Activated naive CD8-positive, alpha-beta T cell treated with anti-CD3 and anti-CD28 coated beads for 36 hours (primary cell): ENCODE measurements around the gene CANX. TPM values are rescaled to one million over a fixed set of nuclear protein-coding genes. Genes with fewer than 3 reads are reported as not detected.
A peak's percentile ranks its signal among the peaks of the same experiment; 100 is the strongest.
"Not testable (repeated sequence)": the region's sequence is repeated elsewhere in the genome, so short reads cannot be mapped to it uniquely, and the experiment has no call there.

Experiments used
- DNase-seq: peaks from one replicate; pipeline ENCODE4 v3.0.0; 2021
- H3K27ac Mint-ChIP-seq: one replicate; pipeline ENCODE4 v1.8.0; 2022; ENCODE audit warnings: mild to moderate bottlenecking, moderate library complexity, mixed read lengths
- H3K27me3 Mint-ChIP-seq: one replicate; pipeline ENCODE4 v1.8.0; 2022; ENCODE audit warnings: mild to moderate bottlenecking, mixed read lengths
- H3K36me3 Mint-ChIP-seq: one replicate; pipeline ENCODE4 v1.8.0; 2021; ENCODE audit warnings: mild to moderate bottlenecking, mixed read lengths
- H3K4me1 Mint-ChIP-seq: one replicate; pipeline ENCODE4 v1.8.0; 2021; ENCODE audit warnings: mixed read lengths
- H3K4me3 Mint-ChIP-seq: one replicate; pipeline ENCODE4 v1.8.0; 2022; ENCODE audit warnings: mild to moderate bottlenecking, moderate library complexity, mixed read lengths
- H3K9me3 Mint-ChIP-seq: one replicate; pipeline ENCODE4 v1.8.0; 2022; ENCODE audit warnings: mixed read lengths
- total RNA-seq, 2 experiments: library from RNA; stranded (reverse); gene quantifications; one replicate each; pipeline ENCODE4 v1.2.3, GENCODE V29; 2021

Gene CANX
- total RNA-seq, 2 experiments from 2014 or later: 535 to 571 TPM

DNA sequence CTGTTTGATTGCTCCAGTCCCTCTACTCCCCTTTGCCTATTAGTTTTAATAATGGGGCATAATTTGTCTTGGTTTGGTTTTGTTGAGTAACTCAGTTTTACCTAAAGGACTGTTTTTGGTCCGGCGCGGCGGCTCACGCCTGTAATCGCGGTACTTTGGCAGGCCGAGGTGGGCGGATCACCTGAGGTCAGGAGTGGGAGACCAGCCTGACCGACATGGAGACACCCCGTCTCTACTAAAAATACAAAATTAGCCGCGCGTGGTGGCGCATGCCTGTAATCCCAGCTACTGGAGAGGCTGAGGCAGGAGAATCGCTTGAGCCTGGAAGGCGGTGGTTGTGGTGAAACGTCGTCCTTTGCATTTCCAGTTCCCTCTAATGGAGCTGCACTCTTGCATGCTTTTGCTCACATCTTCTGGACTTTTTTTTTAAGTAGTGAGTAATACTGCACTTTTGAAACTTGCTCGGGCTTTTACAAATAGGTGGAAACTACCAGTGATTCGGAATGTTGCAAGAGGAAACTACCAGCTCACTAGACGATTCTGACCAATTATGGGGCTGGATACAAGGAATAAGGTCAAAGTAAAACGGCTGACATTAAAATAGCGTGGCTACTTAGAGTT is 33.1 kb downstream of the CANX start:
- peak; percentile 28 for DNase-seq
- Mint-ChIP-seq H3K4me1 (peaks cover 31% of the 10 kb centered on the region), H3K9me3 (no peaks in the 10 kb centered on the region), H3K27ac (peak overlapping the region; percentile 90), H3K27me3 (no peaks in the 10 kb centered on the region), H3K4me3 (peak overlapping the region; percentile 72), H3K36me3 (peaks cover 19% of the 10 kb centered on the region)

- Mint-ChIP-seq H3K9me3 (no peaks in the 10 kb centered on the region), H3K4me1 (peaks cover 36% of the 10 kb centered on the region), H3K36me3 (peaks cover 24% of the 10 kb centered on the region), H3K27me3 (no peaks in the 10 kb centered on the region), H3K4me3 (peak within 1 kb of the TSS; percentile 95), H3K27ac (peak within 1 kb of the TSS; percentile 92)
- peak; percentile 99 for DNase-seq
These were observed 33.7 kb downstream of the CANX start, which contains the start of gene MAML1 for GRCh38 chr5:179732412-179732917. MAML1 (plus strand) TSS chr5:179732822; CDS start chr5:179733113, 291 bp downstream.

DNA sequence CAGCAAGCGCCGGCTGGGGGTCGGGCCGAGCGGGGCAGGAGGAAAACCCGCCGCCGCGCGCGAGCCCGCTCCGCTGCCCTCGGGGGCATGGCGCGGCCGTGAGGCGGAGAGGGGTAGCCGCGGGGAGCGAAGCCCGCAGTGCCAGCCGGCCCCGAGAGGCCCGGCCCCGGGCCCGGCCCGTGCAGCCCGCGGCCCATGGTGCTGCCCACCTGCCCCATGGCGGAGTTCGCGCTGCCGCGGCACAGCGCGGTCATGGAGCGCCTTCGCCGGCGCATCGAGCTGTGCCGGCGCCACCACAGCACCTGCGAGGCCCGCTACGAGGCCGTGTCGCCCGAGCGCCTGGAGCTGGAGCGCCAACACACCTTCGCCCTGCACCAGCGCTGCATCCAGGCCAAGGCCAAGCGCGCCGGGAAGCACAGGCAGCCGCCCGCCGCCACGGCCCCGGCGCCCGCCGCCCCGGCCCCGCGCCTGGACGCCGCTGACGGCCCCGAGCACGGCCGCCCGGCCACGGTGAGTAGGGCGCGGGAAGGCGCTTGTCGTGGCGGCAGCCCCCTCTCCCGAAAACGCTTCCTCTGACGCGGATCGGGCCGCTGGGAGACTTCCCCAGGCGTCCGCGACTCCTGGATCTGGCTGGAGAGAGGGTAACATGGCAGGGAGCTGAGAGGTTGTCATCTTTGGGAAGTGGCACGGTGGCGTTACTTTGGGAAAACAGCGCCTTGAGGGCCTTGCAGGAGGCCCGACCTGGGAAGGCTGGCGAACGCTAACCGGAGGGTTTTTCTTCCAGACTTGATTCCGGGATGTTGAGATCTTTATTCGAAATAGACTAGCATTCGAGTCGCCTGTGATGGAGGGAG is 34.4 kb downstream of the CANX start:
- H3K27ac Mint-ChIP-seq: peak overlapping the region; percentile 92
- no peaks in the 10 kb centered on the region for H3K9me3 Mint-ChIP-seq
- peaks cover 31% of the 10 kb centered on the region for H3K36me3 Mint-ChIP-seq
- no peaks in the 10 kb centered on the region for H3K27me3 Mint-ChIP-seq
- H3K4me3 Mint-ChIP-seq: peak overlapping the region; percentile 95
- H3K4me1 Mint-ChIP-seq: peaks cover 41% of the 10 kb centered on the region
- DNase-seq: peak; percentile 59

DNA sequence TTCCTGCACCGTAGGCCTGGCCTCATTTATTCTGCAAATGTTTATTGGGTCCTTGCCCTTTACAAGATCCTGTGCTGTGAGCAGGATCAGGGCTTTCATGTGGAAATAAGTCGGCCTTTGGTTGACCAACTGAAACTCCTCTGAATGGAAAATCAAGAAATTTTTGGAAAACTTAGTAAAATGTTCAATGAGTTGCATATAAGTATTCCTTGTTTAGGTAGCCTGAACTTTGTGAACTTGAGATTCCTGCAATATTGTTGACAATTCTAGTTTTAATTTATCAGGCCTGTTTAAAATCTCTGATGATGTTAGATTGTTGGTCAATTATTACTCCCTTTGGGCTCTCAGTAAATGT is 35.0 kb downstream of the CANX start:
- Mint-ChIP-seq H3K4me1 (peaks cover 47% of the 10 kb centered on the region), H3K27ac (peak overlapping the region; percentile 92), H3K9me3 (no peaks in the 10 kb centered on the region), H3K4me3 (peak overlapping the region; percentile 95), H3K36me3 (peaks cover 37% of the 10 kb centered on the region), H3K27me3 (no peaks in the 10 kb centered on the region)
- no peak for DNase-seq

- H3K4me3 Mint-ChIP-seq: peak overlapping the region; percentile 95
- peaks cover 50% of the 10 kb centered on the region for H3K4me1 Mint-ChIP-seq
- peaks cover 40% of the 10 kb centered on the region for H3K36me3 Mint-ChIP-seq
These were observed 35.9 kb downstream of the CANX start for GRCh38 chr5:179734536-179735164.

GRCh38 chr5:179738742-179739141 is 40.0 kb downstream of the CANX start:
- H3K36me3 Mint-ChIP-seq: peaks cover 42% of the 10 kb centered on the region
- peaks cover 40% of the 10 kb centered on the region for H3K4me1 Mint-ChIP-seq
- no peaks in the 10 kb centered on the region for H3K27me3 Mint-ChIP-seq
- H3K27ac Mint-ChIP-seq: no peak overlapping the region
- DNase-seq: no peak
- no peak overlapping the region for H3K4me3 Mint-ChIP-seq
- no peaks in the 10 kb centered on the region for H3K9me3 Mint-ChIP-seq

More at GRCh38 chr5:179734536-179735164, 35.9 kb downstream of the CANX start:
- DNase-seq: no peak
- H3K27me3 Mint-ChIP-seq: no peaks in the 10 kb centered on the region
- peak overlapping the region; percentile 34 for H3K27ac Mint-ChIP-seq
- no peaks in the 10 kb centered on the region for H3K9me3 Mint-ChIP-seq

- Mint-ChIP-seq H3K36me3 (peaks cover 22% of the 10 kb centered on the region), H3K4me1 (peaks cover 24% of the 10 kb centered on the region)
- H3K4me3 Mint-ChIP-seq, H3K9me3 Mint-ChIP-seq, H3K27me3 Mint-ChIP-seq, DNase-seq, H3K27ac Mint-ChIP-seq: not testable (repeated sequence)
These were observed 45.3 kb downstream of the CANX start for GRCh38 chr5:179744106-179744505.

- Mint-ChIP-seq H3K4me3 (no peak overlapping the region), H3K27ac (no peak overlapping the region), H3K27me3 (no peaks in the 10 kb centered on the region), H3K36me3 (peaks cover 20% of the 10 kb centered on the region), H3K9me3 (no peaks in the 10 kb centered on the region), H3K4me1 (peaks cover 18% of the 10 kb centered on the region)
- no peak for DNase-seq
These were observed 48.1 kb downstream of the CANX start for GRCh38 chr5:179746872-179747271.

DNA sequence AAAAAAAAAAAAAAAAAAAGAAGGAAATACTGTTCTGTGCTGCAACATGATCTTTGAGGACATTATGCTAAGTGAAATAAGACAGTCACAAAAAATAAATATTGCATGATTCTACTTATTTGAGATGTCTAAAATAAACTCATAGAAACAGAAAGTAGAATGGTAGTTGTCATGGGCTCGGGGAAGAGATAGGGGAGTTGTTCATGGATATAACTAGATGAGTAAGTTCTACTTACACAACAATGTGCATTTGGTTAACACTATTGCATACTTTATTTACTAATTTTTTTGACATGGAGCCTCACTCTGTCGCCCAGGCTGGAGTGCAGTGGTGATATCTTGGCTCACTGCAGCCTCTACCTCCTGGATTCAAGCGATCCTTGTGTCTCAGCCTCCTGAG is 49.0 kb downstream of the CANX start:
- Mint-ChIP-seq H3K27me3 (no peaks in the 10 kb centered on the region), H3K4me1 (peaks cover 18% of the 10 kb centered on the region), H3K36me3 (peaks cover 21% of the 10 kb centered on the region), H3K9me3 (no peaks in the 10 kb centered on the region), H3K4me3 (no peak overlapping the region), H3K27ac (no peak overlapping the region)
- DNase-seq: no peak

DNA sequence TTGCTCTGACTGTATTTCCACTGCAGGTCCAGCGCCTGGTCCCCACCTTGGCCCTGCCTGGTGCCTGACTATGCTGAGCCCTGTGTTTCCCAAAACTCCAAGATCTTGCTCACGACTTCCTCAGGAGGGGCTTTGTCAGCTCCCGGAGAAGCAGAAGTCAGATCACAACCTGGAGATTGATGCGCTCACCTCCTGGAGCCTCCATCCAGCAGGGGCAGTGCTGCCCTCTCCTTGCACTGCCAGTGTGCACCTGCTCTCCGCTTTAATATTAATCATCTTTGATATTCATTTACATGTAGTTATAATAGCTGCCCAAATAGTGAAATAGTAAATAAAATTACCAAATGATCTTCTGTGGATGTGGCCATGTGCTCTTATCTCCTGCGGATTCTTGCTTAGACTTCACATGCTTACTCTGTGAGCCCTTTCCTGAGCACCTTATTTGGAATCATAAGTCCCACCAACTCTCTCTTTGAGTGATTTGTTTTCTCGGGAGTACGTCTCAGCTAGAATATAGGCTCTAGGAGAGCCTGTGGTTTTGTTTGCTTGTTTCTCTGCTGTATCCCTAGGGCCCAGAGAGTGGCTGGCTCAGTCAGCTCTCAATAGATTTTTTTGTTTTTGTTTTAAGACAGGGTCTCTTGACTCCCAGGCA is 51.2 kb downstream of the CANX start:
- Mint-ChIP-seq H3K4me3 (no peak overlapping the region), H3K4me1 (peaks cover 35% of the 10 kb centered on the region), H3K27ac (no peak overlapping the region), H3K36me3 (peaks cover 23% of the 10 kb centered on the region), H3K27me3 (no peaks in the 10 kb centered on the region), H3K9me3 (no peaks in the 10 kb centered on the region)
- DNase-seq: no peak

- peaks cover 34% of the 10 kb centered on the region for H3K4me1 Mint-ChIP-seq
- H3K4me3 Mint-ChIP-seq: no peak overlapping the region
- no peak overlapping the region for H3K27ac Mint-ChIP-seq
- no peaks in the 10 kb centered on the region for H3K27me3 Mint-ChIP-seq
- H3K9me3 Mint-ChIP-seq: no peaks in the 10 kb centered on the region
- peaks cover 17% of the 10 kb centered on the region for H3K36me3 Mint-ChIP-seq
- no peak for DNase-seq
These were observed 55.2 kb downstream of the CANX start for GRCh38 chr5:179753971-179754370.

DNA sequence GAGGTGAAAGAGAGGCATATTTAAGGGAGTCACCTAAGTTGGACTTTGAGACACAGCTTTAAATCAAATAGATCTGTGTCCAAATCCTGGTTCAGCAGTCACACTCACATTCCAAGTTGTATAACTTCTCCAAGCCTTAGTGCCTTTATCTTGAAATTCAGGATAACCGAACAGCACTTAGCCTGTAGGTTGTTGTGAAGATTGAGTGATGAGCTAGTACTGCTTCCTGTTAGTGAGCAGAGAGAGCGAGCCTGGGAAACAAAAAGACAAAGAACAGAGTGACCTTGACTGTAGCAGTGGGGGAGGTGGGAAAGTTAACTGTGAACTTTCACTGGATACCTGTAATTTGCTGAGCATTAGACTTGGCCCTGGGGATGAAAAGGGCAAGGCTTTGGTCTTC is 56.3 kb downstream of the CANX start:
- no peaks in the 10 kb centered on the region for H3K27me3 Mint-ChIP-seq
- no peaks in the 10 kb centered on the region for H3K9me3 Mint-ChIP-seq
- no peak for DNase-seq
- H3K36me3 Mint-ChIP-seq: peaks cover 15% of the 10 kb centered on the region
- H3K4me3 Mint-ChIP-seq: no peak overlapping the region
- H3K27ac Mint-ChIP-seq: peak overlapping the region; percentile 38
- peaks cover 40% of the 10 kb centered on the region for H3K4me1 Mint-ChIP-seq

GRCh38 chr5:179758955-179759354 is 60.2 kb downstream of the CANX start:
- Mint-ChIP-seq H3K9me3 (no peaks in the 10 kb centered on the region), H3K36me3 (peaks cover 2% of the 10 kb centered on the region), H3K4me1 (peaks cover 61% of the 10 kb centered on the region), H3K27me3 (no peaks in the 10 kb centered on the region), H3K4me3 (no peak overlapping the region), H3K27ac (no peak overlapping the region)
- no peak for DNase-seq

- Mint-ChIP-seq H3K9me3 (no peaks in the 10 kb centered on the region), H3K4me1 (peaks cover 52% of the 10 kb centered on the region), H3K27me3 (no peaks in the 10 kb centered on the region), H3K36me3 (peaks cover 2% of the 10 kb centered on the region), H3K27ac (peak overlapping the region; percentile 54), H3K4me3 (no peak overlapping the region)
- peak; percentile 18 for DNase-seq
These were observed 61.1 kb downstream of the CANX start for GRCh38 chr5:179759581-179760551.
